ENCODE measurements around the gene DNAJC18.
"Not testable (repeated sequence)": the region's sequence is repeated elsewhere in the genome, so short reads cannot be mapped to it uniquely, and the experiment has no call there.

DNAJC18 gene

GRCh38 chr5:139425497-139425896, 13.8 kb downstream of the DNAJC18 start:
- no peak for DNase-seq

GRCh38 chr5:139422307-139422893, 16.9 kb downstream of the DNAJC18 start:
- DNase-seq, result peak; percentile 79

DNA sequence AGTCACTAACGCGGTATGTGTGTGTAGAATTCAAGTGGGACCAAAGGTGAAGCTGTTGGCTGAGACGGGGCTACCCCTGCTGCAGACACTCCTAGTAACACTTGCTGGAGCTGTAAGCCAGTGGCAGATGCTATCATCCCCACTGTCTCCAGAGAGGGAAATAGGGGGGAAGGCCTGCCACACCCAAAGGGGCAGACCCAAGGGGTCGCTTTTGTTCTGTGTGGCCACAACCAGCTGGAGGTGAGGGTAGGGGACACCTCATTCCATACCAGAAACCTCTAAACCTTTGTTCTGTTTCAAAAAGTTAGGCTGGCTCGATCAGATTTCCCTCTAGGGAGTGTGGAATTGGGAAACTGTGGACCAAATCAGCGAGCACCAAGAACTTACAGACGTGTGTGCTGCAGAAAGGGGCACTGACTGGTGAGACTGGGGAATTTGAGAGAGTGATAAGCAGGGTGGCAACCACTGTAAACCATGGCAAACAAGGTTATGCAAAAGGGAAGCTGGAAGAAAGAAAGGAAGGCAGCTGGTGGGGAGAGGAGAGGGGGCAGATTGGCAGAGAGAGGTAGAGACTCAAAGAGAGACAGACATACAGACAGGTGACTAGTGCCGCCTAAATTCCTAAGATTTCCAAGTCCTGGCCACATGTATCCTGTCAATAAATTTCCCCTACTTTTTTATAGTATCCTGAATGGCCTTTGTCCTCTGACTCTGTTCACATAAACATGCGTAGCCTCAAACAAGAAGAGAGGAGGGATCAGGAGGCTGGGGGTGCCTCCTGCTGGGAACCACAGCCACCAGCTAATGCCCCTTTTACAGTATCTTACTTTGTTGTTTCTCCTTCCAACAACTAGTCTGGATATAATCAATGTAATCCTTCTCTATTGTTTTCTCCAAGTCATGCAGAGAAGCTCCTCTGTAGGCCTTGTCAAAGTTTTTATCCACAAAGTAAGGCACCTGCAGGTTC, 19.8 kb downstream of the DNAJC18 start:
- DNase-seq, result no peak

DNA sequence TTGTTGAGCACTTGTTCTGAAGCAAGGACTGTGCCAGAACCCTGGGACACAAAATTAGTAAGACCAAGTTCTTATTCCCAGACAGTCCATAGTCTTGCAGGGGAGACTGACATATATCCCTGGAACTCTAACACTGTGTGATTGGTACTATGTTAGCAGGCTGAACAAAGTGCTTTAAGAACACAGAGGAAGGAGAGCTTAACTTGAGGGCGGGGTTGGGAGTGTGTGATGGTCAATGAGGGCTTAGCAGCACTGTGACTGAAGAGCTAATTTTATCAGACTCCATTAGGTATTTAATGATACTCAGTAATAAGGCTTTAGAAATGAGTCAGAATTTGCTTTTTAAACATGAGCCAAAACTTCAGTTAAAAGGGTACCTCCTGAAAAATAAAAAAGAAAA, 20.5 kb downstream of the DNAJC18 start:
- no peak for DNase-seq

DNA sequence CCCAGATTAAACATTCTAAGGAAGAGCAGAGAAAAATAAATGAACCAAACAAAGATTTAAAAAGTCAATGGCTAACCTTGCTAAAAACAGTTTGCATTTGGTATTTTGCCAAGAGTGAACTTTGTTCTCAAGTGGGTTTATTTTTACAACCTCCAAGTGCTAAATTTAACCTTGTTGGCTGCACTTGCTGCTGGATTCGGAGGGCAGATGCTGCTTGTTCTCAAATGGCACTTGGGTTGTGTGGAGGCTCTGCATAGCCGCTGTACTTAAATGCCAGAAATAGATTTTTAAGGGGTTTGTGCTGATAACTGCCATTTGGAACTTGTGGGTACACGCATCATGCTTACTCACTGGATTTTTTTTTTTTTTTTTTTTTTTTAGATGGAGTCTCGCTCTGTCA, 22.1 kb downstream of the DNAJC18 start:
- DNase-seq, result peak; percentile 87

GRCh38 chr5:139416651-139417050, 22.7 kb downstream of the DNAJC18 start:
- DNase-seq, result no peak

DNA sequence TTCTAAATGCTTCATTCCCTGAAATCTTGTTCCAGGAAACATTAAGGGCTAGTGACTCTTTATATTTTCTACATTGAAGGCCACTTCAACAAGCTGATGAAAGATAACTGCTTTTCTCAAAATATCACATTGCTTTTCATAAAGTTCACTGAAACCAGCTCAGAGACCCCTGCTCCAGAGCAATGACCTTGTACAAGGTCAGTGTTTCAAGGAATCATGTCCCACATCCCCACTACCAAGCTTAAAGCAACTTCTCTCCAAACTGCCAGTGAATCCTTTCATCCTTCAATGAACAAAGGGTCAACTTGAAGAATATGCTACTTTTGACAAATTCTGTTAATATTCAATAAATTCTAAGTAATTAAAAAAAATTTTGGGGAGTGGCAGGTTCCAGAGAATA, 23.5 kb downstream of the DNAJC18 start:
- DNase-seq, result no peak

DNA sequence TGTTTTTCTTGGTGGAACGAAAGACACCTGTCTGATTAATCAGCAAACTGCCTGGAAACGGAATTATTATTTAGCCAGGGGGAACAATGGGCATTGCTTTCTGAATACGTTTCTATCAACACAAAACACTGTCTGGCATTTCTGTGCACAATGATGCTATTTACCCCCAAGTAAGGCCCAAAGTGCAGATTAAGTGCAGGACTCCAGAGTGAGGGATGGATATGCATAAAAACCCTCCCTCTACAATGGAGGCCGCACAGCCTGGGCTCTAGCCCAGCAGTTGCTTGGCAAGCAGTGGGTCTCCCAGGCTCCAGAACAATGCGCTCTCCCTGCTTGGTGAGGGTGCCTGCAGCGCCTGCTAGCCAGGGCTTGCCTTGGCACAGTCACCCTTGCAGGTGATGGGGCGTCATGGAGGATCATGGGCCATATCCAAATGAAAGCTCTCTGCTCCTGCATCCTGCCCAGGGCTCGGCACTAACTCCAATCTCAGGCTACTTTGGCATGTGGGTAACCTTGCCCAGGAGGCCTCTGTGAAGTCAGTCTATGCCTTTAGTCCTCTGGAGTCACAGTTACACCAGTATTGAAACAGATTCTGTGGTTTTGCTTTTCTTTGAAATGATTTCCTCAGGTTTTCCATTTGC, 24.0 kb downstream of the DNAJC18 start:
- DNase-seq, result peak; percentile 96

GRCh38 chr5:139414581-139415130, 24.7 kb downstream of the DNAJC18 start:
- DNase-seq, result peak; percentile 47

- no peak for DNase-seq
Measured at GRCh38 chr5:139413963-139414362, 25.4 kb downstream of the DNAJC18 start.

DNA sequence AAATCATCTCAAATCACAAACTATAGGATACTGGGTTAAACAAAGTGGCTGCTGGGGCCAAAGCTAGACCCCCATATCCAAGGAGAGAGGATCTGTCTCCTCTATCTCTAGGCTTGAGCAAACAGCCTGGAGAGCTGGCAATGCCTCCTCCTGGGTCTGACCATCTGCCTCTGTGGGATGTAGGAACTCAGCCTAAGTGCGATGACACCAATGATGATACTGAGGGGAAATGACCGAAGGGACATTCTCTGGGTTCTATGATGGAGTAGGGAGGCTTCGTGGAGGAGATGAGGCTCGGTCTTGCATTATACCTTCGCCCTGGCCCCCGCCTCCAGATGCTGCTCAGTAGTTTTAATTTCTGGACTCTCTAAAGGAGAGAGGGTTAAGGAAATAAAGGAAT, 26.2 kb downstream of the DNAJC18 start:
- DNase-seq, result no peak

DNA sequence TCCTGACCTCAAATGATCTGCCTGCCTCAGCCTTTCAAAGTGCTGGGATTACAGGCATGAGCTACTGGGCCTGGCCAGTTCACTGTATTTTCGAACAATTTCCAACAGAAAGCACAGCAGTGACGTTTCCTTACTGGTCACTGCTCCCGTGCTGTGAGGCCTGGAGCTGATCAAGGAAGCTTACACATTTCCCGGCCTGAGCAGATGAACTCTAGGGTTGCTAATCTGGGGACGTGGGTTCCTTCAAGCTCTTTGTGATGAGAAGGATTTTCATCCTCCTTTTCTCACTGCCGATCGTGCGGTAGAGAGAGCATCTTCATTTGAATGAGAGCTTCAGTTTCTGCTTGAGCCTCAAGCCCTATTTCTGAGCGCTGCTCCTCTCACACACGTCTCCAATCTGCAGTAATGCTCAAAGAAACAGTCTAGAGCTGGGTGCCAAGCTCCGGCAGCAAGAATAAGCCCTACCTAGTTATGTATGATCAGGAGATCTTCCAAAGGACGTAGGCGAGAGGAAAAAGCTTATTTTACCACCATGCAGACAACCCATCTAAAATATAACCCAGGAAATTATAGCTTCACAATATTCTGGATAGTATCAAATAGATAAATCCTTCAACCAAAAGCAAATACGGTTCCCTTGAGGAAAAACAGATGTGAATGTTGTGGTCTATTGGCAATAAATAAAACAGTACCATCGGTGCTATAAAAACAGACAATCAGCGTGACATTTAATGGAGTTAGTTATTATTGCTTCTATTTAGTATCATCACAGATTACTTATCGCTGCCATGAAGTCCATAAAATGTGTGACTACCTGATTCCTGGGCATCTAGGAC, 28.1 kb downstream of the DNAJC18 start:
- no peak for DNase-seq

DNA sequence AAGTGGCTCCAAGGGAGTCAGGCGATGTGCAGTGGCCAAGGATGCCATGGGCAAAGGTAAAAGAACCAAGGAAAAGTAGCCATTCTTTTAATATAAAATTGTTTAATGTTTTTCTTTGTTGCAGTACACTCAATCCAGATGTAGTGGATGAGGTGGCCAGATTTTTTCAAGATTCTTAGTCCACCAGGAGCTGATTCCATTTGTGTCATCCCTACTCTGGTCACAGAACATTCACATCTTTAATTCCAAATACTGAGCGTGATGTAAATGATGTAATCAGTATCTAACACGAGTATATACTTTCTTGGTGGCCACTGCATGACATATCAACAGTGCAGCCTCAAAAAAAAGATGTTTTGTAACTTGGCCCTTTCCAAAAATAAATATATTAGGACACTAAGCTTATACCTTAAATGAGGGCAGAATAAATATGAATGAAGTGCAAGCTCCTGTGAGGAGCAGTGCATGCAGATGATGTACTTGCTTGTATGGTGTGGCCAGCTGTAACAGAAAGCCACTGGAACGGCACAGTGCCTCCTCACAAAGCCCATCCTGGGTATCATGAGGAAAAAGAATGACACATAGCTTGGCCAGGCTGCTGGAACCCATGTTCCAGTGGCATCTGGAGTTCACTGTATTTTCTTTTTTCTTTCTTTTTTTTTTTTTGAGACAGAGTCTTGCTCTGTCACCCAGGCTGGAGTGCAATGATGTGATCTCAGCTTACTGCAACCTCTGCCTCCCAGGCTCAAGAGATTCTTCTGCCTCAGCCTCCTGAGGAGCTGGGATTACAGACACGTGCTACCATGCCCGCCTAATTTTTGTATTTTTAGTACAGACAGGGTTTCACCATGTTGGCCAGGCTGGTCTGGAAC, 29.0 kb downstream of the DNAJC18 start:
- no peak for DNase-seq

DNA sequence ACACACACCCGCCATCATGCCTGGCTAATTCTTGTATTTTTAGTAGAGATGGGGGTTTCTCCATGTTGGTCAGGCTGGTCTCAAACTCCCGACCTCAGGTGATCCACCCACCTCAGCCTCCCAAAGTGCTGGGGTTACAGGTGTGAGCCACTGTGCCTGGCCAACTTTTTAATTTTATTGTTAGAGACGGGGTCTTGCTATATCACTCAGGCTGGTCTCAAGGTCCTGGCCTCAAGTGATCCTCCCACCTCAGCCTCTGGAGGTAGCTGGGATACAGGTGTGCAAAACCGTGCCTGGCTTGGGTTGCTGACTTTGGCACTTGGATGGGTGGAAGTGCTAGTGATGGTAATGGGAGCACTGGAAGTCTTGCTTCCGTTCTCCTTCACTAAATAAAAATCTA, 30.2 kb downstream of the DNAJC18 start:
- DNase-seq, result not testable (repeated sequence)

DNA sequence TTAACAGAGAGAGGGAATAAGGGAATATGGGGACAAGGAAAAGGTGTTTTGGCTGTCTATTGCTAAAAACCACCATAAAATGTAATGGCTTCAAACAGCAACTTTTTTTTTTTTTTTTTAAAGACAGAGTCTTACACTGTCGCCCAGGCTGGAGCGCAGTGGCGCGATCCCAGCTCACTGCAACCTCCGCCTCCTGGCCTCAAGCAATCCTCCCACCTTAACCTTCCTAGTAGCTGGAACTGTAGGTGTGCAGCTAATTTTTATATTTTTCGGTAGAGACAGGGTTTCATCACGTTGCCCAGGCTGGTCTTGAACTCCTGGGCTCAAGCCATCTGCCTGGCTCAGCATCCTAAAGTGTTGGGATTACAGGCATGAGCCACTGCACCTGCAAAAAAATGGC, 31.1 kb downstream of the DNAJC18 start:
- no peak for DNase-seq

GRCh38 chr5:139407517-139407916, 31.8 kb downstream of the DNAJC18 start:
- DNase-seq, result no peak

DNA sequence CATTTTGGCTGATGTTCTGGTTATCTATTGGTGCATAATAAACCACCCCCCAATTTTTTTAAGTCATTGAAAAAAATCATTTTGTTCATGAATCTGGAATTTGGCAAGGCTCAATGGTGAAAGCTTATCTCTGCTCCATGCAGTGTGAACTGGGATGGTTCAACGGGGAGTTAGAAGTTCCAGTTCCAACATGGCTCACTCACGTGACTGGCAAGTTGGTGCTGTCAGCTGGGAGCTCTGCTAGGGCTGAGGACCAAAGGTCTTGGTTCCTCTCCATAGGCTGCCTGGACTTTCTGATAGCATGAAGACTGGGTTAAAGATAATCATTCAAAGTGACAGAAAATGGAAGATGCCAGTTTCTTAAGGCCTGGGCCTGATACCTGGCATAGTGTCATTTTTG, 32.4 kb downstream of the DNAJC18 start:
- DNase-seq, result no peak

- no peak for DNase-seq
Measured at GRCh38 chr5:139404484-139404840, 34.9 kb downstream of the DNAJC18 start.

- peak; percentile 97 for DNase-seq
Measured at GRCh38 chr5:139403787-139404483, 35.4 kb downstream of the DNAJC18 start, which contains the start of gene SPATA24. Gene SPATA24, minus strand, starts transcription at chr5:139404089. Its CDS starts 29 bp downstream, at chr5:139404060.

DNA sequence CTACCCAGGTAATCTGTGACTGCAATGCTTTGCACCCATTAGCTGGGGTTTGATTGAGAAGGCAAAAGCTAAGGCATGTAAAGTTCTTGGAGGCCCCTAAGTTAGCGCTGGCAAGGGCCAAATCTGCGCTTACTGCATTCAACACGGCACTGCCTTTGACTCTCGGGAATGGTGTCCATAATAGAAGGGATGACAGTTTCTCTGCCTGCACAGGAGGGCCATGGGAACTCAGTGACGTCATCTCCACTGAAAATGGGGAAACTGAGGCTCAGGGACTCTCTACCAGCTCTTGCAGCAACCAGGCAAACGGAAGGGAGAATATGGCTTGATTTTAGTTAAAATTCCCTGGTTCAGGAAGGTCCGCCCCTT, 35.9 kb downstream of the DNAJC18 start:
- no peak for DNase-seq
